NCI-H2029 treated with DMSO at 0.1 percent for 48 hours (cell line): ENCODE measurements around the gene GATA3.

ENCODE experiments used
- DNase-seq: peaks from one replicate; lab custom pipeline; 2025; lab: John Stamatoyannopoulos, UW

The GATA3 gene

DNA sequence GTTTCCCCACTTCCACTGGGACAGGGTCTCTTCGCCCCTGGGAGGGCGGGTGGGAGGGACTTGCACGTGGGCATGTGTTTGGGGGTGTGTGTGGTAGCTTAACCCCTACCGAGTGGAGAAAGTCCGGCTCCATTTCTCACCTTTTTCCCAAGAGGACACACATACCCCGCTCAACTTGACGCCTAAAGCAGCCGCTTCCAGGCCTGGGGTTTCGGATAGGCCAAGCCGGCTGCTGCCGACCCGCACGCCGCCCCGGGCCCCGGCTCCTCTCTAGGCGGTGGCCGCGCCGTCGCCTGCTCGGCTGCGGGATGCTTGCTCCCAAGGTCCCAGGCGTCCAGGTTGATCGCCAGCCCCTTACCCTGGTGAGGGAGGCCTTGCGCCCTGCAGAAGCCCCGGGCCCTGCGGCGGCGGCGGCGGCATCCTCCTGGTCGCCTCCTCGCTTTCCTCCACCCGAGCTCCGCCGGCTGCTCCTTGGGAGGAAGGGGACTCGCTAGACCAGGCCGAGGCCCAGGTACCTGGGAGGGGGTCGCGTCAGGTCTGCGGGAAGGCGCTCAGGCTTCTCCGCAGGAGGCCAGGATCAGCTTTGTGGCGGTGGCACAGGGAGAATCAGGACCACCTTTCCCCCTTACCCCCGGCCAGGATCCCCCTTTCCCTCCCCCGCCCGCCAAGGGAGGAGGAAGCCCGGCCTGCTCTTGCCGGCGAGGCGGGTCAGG lies 3.2 kb upstream of the GATA3 start:
- DNase-seq, result no peak

DNA sequence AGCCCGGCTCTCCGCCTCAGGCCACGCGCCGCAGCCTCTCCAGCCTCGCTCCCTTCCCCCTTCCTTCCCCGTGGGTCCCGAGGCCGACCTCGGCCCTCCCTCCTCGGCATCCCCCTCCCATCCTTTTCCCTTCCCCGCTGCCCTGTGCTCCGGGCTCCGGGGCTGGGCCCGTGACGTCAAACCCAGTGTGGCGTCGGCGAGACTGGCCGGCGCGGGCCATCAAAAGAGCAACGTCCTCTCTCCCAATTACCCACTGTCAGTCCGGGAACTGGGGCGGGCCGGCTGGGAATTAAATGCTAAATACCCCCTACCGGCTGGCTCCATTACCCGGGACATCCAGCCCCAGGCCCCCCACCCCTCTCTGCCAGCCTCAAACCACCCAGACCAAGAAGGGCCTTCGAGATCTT lies 2.6 kb upstream of the GATA3 start:
- DNase-seq, result no peak

DNA sequence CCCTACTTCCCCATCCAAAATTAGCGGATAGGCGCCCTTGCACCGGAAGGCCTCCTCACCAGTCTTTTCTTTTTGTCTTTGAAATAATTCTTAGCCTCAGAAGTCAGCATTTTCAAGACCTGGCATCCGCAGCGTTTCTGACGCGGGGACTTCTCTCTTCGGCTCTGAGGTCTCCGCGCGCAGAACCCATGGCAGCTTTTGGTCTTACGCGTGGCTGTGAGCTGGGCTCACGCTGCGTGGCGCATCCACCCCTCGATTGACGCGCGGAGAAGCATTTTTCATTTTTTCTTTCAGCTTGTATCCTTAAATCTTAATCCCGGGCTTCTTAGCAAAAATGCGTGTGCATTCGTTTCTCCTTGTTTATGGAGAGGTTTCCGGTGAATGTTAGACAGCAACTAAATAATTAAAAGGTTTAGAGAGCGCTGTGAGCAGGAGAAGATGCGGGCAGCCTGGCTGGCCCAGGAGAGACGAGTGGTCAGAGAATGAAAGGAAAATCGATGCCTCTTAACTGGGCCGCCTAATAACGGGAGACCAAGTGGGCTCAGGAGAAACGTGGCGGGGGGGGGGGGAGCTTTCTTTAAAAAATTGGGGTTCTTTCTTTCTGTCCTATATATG lies 2.0 kb upstream of the GATA3 start:
- DNase-seq, result no peak

DNA sequence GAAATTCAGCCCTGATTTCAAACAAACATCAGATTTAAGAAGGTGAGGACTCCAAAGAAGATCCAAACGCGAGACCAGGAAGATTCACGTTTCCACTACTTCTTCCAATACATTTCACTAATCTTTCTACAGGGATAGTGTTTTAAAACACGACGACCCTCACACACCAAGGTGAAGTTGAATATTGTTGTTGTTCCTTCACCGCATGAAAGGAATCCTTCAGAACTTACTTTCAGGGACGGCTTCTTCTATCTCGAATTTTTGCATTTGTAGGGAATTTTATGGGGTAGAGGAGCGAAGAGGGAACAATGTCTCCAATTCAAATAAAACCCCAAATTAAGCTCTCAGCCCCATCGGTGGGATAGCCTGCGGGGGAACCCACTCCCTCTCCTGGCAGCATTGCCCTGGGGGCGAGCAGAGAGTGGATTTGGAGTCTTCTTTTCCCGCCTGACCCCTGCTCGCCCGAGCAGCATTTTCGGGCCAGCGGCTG lies 1.5 kb upstream of the GATA3 start:
- no peak for DNase-seq

DNA sequence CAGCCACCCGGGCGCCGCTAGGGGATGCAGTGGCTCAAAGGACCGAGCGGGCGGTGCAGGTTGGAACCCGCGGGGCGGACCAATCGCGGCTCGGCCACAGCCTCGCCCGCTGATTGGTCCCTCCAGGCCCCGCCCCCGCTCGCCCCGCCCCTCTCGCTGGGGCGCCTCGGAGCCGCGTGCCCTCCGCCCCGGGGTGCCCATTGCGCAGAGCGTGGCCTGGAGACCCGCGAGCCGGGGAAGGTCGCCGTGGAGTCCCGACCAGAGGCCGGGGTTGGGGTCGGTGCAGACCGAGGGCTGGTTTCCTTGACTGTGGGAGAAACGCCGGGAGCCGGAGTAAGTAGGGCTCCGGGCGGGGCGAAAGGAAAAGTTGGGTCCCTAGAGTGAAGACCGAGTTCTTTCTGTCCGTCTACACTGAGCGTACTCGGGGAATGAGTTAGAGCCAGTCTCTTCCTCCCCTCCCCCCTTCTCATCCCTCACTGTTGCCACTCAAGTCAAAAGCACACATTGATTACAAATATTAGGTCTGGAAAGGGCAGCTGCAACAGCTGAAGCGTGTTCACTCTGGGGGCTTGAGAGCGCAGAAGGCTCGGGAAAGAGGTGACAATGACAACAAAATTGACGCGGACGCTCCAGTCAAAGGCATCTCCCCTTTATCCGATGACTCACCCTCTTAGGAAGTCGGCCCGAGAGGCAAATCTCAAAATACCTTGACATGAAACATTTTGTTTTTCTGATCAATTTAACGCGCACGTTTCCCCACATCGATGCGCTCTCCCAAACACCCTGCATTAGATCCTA lies 843 bp upstream of the GATA3 start:
- DNase-seq, result no peak

DNA sequence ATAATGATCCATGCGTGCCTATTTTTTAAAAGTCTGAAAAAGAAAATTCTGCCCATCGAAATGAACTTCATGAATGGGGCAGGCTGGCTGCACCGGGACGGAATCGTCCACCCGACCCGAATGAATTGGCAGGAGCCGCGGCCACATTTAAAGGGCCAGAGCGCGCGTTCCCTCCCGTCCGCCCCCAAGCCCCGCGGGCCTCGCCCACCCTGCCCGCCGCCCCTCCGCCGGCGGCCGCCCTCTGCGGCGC lies 319 bp upstream of the GATA3 start:
- no peak for DNase-seq

DNA sequence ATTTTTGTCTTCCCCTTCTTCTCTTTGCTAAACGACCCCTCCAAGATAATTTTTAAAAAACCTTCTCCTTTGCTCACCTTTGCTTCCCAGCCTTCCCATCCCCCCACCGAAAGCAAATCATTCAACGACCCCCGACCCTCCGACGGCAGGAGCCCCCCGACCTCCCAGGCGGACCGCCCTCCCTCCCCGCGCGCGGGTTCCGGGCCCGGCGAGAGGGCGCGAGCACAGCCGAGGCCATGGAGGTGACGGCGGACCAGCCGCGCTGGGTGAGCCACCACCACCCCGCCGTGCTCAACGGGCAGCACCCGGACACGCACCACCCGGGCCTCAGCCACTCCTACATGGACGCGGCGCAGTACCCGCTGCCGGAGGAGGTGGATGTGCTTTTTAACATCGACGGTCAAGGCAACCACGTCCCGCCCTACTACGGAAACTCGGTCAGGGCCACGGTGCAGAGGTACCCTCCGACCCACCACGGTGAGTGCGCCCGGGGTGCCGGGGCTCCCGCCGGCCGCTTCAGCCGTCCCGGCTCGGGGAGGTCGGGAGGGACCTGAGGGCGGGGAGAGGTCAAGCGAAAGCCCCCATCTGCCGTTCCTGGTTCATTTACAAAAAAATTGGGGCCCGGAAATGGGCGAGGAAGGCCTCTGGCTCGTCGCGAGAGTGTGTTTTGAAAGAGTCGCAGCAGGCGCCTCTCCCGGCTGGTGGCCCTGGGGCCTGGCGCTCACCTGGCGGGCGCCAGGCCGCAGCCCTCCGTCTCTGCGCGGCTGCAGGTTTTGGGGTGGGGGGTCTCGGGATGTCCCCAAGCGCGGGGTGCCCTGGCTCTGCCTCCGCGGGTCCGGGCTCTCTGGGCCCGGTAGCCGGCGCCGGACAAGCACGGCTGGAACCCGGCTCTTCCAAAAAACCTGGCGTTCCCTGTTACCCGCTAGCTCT lies 1.2 kb downstream of the GATA3 start:
- DNase-seq, result no peak

DNA sequence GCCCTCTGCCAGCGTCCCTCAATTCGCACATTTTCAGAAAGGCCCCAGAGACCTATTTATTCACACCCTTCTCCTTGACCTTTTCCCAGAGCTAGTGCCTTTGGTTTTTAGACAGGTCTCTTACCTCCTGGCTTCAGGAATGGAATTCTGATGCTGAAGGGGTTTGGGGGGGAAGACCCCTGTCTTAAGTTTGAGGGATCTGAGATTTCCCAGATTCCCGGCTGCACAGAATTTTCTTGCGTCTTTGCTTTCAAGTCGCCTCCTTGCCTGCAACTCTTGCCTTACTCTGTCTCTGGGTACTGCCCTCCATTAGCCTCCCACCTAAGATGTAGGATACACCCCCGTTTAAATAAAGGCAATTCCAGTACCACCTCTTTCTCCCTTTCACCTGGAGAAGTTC lies 1.9 kb downstream of the GATA3 start:
- DNase-seq, result no peak

DNA sequence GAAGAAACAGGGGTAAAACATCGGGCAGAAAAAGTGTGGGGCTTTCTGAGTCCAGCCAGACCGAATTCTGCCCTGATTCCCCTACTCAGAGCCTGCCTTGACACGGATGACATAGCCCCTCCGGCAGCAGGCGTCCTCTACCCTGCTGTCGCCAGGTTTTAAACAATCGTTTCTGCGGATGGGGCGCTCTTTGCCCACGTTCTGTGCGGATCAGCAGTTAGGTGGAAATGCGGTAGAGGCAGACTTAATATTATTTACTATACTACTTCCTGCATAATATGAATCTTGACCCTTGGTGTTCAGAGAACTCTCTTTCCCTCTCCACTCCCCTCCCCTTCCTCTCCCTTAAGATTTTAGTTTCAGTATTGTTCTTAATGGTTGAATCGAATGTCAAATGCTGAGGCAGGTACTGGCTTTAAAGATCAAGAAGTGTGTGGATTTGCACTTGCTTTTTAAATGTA lies 2.4 kb downstream of the GATA3 start:
- no peak for DNase-seq

DNA sequence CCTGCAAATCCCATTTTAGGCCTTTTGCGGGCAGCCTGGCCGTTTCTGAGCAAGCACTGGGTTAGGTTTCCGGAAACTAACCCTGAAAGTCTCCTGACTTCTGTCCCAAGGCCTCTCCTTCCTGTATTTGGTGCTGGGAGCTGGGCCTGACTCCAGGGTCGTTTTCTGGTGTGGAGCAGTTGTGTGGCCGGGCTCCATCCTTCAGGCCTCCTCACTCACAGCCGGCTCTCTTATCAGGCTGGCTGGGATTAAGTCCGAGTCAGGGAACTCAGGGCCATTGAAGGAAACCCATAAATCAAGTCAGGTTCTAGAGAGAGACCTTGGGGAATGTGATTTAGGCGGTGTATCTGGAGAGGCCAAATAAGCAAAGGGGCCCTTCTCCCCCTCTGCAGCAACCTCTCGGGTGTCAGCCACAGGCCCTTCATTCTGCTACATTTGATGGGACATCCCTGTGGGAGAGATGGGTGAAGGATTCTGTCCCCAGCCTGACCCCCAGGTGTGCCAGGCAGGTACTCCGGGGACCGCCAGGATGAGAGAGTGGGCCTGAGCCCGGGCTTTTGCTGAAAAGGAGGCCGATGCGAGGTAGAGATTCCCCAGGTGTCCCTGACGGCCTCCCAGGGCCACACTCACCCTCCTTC lies 3.3 kb downstream of the GATA3 start:
- no peak for DNase-seq

DNA sequence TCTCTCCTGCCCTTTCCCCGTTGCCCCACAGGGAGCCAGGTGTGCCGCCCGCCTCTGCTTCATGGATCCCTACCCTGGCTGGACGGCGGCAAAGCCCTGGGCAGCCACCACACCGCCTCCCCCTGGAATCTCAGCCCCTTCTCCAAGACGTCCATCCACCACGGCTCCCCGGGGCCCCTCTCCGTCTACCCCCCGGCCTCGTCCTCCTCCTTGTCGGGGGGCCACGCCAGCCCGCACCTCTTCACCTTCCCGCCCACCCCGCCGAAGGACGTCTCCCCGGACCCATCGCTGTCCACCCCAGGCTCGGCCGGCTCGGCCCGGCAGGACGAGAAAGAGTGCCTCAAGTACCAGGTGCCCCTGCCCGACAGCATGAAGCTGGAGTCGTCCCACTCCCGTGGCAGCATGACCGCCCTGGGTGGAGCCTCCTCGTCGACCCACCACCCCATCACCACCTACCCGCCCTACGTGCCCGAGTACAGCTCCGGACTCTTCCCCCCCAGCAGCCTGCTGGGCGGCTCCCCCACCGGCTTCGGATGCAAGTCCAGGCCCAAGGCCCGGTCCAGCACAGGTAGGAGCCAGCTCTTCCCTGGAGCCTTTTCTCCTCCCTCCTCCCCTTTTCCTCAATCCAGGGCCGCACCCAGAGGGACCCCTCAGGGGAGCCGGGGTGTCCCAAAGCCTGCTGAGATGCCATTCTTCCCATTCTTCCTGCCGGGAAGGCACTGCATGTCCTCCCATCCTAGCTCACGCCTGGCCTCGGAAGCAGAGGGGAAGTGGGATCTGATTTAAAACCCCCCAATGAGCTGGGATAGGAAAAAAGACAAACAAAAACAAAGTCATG lies 4.0 kb downstream of the GATA3 start:
- DNase-seq, result no peak

DNA sequence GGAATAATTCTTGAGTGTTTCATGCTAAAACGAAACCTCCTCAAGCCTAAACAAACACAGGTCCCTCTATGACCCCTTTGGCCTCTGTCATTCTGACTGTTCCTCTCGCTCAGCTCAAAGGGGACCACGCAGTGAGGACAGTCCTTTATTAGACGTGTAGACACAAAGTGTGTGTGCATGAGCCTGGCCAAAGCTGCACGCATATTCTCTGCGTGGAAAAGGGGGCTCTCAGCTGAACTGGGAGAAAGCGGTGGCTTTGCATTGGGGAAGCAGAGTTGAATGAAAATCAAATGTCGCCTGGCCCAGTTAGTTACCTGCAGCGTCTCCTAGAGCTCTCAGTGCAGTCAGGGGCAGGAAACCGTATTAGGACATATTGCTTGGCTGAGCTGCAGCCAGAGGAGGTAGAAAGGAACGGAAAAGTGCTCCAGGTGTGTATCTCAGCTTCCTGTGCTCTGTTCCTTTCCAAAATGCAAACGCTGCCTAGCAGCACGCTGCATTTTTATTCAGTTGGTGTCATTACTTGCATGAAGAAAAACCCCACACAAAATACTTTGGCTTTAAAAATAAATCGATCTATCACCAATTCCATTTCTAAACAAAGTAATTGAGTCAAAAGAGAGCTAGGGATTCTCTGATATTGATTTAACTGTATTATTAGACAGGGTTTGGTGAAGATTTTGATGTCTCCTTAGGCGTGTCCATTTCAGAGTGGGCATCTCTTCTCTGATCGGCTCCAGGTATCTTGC lies 4.9 kb downstream of the GATA3 start:
- DNase-seq, result no peak

DNA sequence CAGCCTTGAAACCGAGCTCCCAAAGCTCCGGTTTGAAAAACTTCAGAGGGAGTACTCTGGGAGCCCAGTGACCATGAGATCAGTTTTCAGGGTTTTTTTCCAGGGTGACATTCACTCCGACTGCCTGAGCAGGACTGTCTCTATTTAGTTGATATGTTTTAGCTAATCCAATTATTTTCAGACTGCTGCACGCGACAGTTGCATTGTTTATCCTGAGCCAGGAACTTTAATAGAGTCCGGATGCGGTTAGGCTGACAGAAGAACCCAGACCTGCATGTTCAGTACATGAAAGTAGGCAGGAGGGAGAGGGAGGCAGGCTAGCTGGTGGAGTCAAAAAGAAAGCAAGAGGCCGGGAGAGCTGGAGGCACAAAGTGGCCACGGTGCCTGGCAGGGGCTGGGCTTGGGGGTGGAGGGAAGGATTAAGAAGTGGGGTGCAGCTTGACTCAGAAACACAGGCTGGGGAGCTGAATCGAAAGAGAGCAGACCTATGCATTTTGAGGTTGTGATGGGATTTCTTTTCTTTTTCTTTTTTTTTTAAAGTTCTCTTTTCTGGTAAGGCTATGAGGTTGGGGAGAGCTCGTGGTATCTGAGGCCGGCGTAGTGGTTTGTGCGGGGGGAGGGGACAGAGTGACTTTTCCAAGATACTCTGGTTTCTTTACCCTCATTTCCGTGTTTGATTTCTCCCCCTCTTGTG lies 5.7 kb downstream of the GATA3 start:
- DNase-seq, result no peak

DNA sequence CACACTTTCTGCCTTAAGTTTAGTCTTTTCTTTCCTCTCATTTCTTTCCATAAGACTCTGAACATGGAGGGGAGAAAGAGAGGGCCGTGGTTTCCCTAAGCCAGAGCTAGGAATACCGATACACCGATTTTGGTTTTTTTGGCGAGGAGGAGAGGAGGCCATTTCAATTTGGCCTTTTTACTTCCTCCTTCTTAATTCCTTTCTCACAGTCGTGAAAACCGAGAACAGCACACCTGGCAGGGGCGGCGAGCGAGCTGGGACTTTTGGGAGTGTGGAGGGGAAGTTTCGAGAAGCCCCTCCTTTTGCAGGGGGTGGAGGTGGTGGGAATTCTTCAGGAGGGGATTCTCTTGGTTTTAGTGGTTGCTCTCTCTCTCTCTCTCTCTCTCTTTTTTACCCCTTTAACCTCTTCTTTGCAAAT lies 6.2 kb downstream of the GATA3 start:
- no peak for DNase-seq

DNA sequence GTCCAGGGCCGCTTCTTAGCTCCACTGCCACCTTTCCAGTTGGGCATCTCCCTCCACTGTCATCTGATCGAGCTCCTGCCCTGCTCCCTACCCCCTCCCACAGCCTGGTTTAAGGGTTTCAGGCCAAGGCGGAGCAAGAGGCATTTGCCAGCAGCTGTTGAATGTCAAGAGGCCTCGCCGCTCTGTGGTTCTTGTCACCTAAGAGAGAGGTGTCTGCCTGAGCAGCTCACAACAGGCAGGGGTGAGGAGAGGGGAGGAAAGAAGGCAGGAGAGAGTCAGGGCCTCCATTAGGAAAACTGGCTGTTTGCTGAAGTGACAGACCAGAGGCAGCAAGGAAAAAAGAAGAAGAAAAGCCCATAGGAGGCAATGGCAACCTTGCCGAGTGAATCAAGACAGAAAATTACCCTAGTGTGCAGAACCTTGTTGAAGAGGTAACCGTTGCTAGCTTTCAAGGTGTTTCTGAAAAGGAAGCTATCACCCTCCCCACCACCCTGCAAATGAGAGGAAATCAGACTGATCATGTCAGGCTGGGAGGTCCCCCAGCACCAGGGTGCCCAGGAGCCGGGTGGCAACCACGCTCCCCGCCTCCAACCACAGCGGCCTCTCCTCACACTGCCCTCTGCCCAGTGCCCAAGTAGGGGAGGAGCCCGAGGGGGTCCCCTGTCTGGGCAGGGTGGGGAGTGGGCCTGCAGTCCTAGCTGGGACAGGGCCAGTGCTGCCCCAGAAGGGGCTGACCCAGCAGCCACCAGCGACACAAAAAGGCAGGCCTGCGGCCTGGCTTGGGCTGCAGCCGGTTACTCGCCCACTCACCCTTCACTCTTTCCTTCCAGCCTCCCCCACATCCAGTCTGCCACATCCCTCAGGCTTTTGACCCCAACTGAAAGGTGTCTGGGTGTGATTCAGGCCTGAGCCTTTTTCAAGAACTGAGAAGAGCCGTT lies 7.1 kb downstream of the GATA3 start:
- no peak for DNase-seq

DNA sequence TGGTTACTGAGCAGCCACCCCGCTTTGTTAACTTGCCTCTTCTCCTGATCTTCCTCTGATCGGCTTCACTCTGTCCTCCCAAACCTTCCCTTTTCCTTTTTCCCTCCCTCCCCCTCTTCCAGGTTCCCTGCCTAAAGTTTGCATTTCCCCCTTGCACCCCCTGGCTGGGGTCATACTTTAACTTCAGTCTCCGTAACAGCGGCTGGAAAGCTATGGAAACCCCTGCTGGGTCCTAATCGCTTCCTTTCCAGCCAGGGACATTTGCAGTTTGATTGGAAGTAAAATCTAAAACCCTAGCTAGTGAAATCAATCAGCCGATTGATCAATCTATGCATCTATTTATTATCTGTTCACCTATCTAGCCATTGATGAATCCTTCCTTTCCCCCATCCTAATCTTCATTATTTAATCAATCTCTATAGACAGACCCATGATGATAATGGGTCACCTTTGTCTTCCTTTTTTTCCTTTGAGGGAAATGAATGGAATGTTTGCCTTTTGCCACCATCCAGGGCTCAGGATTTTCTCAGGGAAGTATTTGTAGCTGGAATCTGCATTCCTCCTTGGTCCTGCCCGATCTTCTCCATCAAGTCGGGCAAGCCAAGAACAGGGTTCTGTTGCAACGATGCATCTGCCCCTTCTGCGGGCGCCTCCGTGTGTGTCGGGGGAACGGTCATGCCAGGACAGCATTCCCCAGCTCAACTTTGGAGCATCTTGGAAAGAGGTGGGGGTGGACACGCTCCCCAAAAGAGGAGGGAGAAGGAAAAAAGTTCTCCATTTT lies 8.8 kb downstream of the GATA3 start:
- DNase-seq, result no peak

DNA sequence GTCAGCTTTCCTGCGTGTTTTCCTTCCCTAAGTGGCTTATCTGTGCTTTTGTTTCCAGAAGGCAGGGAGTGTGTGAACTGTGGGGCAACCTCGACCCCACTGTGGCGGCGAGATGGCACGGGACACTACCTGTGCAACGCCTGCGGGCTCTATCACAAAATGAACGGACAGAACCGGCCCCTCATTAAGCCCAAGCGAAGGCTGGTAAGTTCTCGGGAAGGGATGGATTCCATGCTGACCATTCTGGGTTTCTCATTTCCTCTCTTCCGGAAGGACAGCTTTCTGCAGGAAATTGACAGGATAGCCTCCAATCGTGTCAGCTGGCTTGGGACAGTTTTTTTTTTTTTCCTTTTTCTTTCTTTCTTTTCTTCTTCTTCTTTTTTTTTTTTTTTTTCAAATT lies 9.4 kb downstream of the GATA3 start:
- no peak for DNase-seq
